HG03432 (cell line): ENCODE measurements around the gene SSTR4.
A peak's percentile ranks its signal among the peaks of the same experiment; 100 is the strongest.

Experiments used
- ATAC-seq: cut with Tn5 transposase; IDR thresholded peaks from one replicate; pipeline ENCODE4 v1.9.1; 2021; ENCODE audit warnings: mild to moderate bottlenecking, moderate library complexity; ENCODE audit not compliant: unreplicated experiment

The SSTR4 gene

GRCh38 chr20:23039885-23040508 is 4.9 kb downstream of the SSTR4 start:
- ATAC-seq: no peak

- no peak for ATAC-seq
Observed at GRCh38 chr20:23042270-23042669, 7.2 kb downstream of the SSTR4 start.

- no peak for ATAC-seq
Observed at GRCh38 chr20:23043376-23043775, 8.3 kb downstream of the SSTR4 start.

GRCh38 chr20:23046431-23046830 is 11.3 kb downstream of the SSTR4 start:
- no peak for ATAC-seq

- no peak for ATAC-seq
Observed at GRCh38 chr20:23047001-23047737, 12.1 kb downstream of the SSTR4 start.

GRCh38 chr20:23047738-23048214 is 12.7 kb downstream of the SSTR4 start:
- ATAC-seq: no peak

GRCh38 chr20:23048283-23049200 is 13.4 kb downstream of the SSTR4 start:
- peak; percentile 57 for ATAC-seq

- ATAC-seq: no peak
Observed at GRCh38 chr20:23049201-23050075, 14.3 kb downstream of the SSTR4 start, which contains the start of gene THBD. Gene THBD, minus strand, starts transcription at chr20:23049672. Its CDS starts 168 bp downstream, at chr20:23049504.

- no peak for ATAC-seq
Observed at GRCh38 chr20:23050076-23050838, 15.1 kb downstream of the SSTR4 start.

GRCh38 chr20:23050847-23051627 is 15.9 kb downstream of the SSTR4 start:
- no peak for ATAC-seq

- ATAC-seq: no peak
Observed at GRCh38 chr20:23052904-23053303, 17.8 kb downstream of the SSTR4 start.

- ATAC-seq: no peak
Observed at GRCh38 chr20:23058240-23058639, 23.1 kb downstream of the SSTR4 start.

- ATAC-seq: no peak
Observed at GRCh38 chr20:23059001-23059400, 23.9 kb downstream of the SSTR4 start.

- no peak for ATAC-seq
Observed at GRCh38 chr20:23059846-23060245, 24.7 kb downstream of the SSTR4 start.

GRCh38 chr20:23060629-23061028 is 25.5 kb downstream of the SSTR4 start:
- no peak for ATAC-seq

- no peak for ATAC-seq
Observed at GRCh38 chr20:23061262-23061661, 26.1 kb downstream of the SSTR4 start.

- no peak for ATAC-seq
Observed at GRCh38 chr20:23061734-23062561, 26.8 kb downstream of the SSTR4 start.

- ATAC-seq: no peak
Observed at GRCh38 chr20:23062632-23063031, 27.5 kb downstream of the SSTR4 start.
